Stimulated activated CD8-positive, alpha-beta memory T cell treated with anti-CD3 and anti-CD28 coated beads, Interleukin-4, amount 100 ng/mL, for 24 hours (primary cell): ENCODE data around the gene GCDH.
"Not testable (repeated sequence)": the region's sequence is repeated elsewhere in the genome, so short reads cannot be mapped to it uniquely, and the experiment has no call there.

Experiments
- DNase-seq: peaks from one replicate; pipeline ENCODE4 v3.0.0-alpha.2; 2020; ENCODE audit warnings: low read depth

GCDH gene

GRCh38 chr19:12872941-12873890 is 17.7 kb upstream of the GCDH start:
- DNase-seq: peak; percentile 31

- no peak for DNase-seq
These were observed 16.8 kb upstream of the GCDH start for GRCh38 chr19:12873891-12874745.

GRCh38 chr19:12875086-12875485 is 15.9 kb upstream of the GCDH start:
- no peak for DNase-seq

DNA sequence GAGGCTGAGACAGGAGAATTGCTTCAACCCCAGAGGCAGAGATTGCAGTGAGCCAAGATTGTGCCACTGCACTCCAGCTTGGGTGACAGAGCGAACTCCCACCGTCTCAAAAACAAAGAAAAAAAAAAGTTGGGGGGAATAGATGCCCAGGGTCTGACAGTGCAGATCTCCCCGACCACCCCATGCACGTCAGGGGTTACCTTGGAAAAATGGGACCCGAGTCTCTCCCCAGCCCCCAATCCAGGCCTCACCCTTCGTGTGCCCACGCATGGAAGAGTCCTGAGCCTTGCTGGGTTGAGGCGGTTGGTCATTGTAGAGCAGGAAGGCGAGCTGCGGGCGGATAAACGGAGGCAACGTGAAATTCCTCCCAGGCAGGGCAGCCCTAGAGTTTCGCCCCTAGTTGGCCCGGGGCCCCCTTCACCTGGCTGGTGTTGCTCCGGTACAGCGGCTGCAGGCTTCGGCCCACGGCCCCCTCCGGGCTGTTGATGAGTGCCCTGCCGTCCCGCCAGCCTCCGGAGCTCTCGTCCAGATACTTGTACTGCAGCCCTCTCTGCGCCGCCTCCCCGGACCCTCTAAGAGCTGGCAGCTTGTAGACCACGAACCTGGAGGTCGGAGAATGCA is 10.3 kb upstream of the GCDH start:
- DNase-seq: no peak

- peak; percentile 85 for DNase-seq
These were observed 9.7 kb upstream of the GCDH start, which contains the start of gene DNASE2 for GRCh38 chr19:12881172-12881808. TSS of gene DNASE2 (minus strand) at chr19:12881449. CDS start at chr19:12881375, 74 bp downstream.

GRCh38 chr19:12882589-12882988 is 8.4 kb upstream of the GCDH start:
- no peak for DNase-seq

DNA sequence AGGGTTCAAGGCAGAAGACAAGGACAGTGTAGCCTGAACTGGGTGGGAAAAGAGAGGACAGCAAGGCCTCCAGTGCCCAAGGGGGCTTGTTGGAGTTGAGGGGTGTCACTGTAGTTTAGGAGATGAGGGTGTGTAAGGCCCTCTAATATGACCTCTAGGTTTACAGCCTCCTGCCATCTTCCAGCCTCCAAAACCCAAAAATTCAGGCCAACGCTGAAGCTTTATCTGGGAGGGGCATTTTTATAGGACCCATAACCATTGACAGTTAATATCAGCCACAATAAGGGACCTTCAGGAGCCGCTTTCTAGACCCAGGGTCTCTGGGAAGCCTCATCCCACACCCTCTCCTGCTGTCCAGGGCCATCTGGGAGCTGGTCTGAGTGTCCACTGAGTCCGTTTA is 6.8 kb upstream of the GCDH start:
- DNase-seq: no peak

DNA sequence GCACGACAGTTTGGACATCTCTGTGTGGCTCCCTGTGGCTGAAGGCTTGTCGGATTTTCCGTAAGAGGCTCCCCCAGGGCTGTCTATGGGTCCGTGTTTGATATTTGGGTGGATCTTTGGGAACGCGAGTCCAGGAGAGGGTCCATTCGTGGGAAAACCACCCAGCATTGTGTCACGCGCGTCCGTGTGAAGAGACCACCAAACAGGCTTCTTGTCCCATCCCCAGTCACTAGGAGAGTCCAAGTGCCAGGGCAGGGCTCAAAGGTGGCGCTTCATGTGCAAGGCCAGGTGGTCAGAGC is 6.4 kb upstream of the GCDH start:
- DNase-seq: no peak

GRCh38 chr19:12884926-12885748 is 5.8 kb upstream of the GCDH start:
- peak; percentile 74 for DNase-seq

GRCh38 chr19:12885749-12886650 is 5.0 kb upstream of the GCDH start:
- no peak for DNase-seq

DNA sequence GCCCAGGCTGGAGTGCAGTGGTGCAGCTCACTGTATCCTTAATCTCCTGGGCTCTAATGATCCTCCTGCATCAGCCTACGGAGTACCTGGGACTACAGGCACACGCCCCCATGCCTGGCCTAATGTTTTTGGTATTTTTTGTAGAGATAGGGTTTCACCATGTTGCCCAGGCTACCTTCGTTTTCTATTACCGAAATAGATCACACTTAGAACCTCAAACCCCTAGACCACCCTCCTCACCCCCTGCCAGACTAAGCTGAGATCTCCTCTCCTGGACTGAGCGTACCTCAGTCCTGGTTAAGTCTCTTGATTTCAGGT is 4.3 kb upstream of the GCDH start:
- no peak for DNase-seq

DNA sequence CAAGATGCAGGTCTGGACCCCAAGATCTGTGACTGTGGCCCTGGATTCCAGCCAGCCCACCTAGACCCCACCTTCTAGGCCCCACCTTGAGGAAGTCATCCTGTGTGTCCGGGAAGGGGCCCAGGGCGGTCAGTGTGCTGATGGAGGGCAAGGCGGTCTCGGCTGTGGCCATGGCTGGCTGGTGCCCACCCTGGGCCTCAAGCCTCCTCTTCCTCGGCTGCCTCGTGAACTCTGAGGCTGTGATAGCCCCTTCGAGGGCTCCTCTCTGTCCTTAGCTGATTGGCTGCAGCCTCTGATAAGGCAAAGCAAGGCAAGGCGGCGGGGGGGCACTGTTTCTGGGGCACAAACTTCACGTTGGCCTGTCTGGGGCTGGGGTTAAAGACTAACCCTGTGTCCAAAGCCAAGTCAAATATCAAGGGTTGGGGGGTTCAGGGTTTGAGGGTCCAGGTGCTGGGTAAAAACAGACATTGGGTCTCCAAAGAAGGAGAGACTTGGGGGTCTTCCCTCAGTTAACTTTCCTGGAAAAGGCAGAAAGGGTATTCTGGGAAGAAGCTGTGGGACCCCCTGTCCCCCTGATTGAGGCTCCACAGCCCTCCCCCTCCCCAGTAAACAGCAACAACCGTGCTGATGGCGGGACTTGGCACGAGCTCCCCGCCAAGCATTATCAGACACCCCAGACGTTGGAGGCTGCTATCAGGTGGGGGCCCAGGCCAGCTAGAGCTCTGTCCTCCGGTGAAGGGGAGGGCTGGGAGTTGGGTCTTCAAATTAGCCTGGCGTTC is 3.8 kb upstream of the GCDH start, which contains the start of gene KLF1:
TSS of gene KLF1 (minus strand) at position 233 of the 779 bp plus-strand sequence. CDS start at position 172, 61 bp downstream.
- no peak for DNase-seq

GRCh38 chr19:12888006-12888603 is 2.9 kb upstream of the GCDH start:
- no peak for DNase-seq

GRCh38 chr19:12890299-12890786 is 617 bp upstream of the GCDH start:
- DNase-seq: not testable (repeated sequence)

- no peak for DNase-seq
These were observed 627 bp downstream of the GCDH start for GRCh38 chr19:12891553-12892021.

DNA sequence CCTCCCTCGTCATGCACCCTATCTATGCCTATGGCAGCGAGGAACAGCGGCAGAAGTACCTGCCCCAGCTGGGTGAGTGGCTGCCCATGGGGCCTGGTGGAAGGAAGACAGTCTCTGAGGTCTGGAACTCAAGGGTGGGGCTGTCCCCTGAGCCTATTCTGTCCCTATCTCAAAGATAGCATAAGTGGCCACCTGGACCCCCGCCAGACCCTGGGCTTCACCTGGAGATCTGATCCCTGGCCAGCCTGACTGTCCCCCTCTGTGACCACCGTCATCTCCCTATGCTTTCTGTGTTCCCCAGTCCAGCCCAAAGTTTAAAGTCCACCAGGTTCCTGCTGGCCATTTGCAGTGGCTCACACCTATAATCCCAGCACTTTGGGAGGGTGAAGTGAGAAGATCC is 2.6 kb downstream of the GCDH start:
- DNase-seq: no peak

GRCh38 chr19:12896460-12896859 is 5.5 kb downstream of the GCDH start:
- DNase-seq: no peak

GRCh38 chr19:12899891-12900518 is 9.0 kb downstream of the GCDH start:
- no peak for DNase-seq
